ENCODE data around the gene TUB.

TUB gene

DNA sequence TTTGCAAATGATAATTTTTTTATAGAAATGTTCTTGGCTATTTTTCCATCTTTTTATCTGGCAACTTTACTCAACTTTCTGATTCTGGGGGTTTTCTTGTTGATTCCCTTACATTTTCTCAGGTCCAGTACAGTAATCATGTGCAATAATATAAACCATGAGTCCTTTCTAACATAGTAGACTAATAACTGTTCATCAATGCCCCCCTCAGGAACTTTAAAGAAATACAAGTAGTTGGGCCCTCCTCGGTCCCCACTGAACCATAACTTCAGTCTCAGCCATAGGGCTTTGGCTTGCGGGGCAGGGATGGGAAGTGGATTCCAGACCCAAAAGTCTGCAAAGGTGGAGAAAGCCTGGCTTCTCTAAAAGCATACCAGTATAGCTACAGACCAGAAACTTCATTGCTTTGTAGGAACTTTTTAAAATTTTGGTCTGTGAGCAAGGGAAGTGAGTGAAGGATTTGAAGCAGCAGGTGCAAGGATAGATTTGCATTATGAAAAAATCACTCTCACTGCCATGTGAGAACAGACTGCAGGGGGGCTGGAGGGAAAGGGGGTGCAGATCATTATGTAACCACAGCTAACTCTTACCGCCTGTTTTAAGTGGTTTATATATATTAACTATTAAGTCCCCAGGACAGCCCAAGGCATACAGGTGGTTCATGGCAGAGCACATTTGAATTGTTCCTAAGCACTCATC, 10.4 kb upstream of the TUB start:
- DNase-seq: peak; percentile 58

DNA sequence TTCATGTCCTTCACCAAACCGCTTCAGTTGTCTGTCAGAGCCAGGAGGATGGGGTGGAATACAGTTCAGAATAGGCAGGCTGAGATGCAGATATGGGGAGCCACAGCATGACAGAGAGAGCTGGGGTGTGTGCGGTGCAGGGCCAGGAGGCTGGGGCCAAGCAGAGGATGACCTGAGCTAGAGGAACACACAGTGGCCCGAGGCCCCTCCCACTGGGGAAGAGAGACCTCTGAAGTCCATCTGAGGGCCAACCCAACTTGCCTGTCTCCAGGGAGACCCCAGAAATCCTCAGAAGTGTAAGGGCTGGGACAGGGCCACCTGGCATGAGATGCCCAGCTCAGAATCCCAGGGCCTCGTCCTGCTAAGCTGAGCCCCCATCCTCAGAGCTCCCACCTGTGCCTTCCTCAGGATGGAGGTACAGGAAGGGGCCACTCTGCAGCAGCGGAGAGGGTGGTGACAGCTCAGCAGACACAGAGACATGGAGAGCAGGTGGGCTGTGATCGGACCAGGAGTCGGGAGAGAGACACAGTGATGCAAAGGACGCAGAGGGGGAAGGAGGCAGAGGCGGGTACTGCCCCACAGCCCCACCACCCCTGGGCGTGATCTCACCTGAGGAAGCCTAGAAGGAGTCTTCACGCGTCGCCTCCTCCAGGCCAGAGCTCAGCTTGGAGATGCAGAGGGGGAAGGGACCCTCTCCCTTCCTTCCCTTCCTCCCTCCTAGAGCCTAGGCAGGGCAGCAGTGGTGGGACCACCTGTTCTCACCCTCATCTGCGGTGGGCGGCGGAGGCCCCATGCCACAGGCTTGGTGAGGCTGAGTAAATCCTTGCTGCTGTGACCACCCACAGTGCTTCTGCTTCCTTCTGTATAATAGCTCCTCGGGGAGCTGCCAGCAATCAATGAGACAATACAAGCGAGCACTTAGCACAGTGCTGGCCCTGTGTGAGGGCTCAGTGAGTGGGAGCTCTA, 9.1 kb upstream of the TUB start:
- DNase-seq: peak; percentile 64

DNA sequence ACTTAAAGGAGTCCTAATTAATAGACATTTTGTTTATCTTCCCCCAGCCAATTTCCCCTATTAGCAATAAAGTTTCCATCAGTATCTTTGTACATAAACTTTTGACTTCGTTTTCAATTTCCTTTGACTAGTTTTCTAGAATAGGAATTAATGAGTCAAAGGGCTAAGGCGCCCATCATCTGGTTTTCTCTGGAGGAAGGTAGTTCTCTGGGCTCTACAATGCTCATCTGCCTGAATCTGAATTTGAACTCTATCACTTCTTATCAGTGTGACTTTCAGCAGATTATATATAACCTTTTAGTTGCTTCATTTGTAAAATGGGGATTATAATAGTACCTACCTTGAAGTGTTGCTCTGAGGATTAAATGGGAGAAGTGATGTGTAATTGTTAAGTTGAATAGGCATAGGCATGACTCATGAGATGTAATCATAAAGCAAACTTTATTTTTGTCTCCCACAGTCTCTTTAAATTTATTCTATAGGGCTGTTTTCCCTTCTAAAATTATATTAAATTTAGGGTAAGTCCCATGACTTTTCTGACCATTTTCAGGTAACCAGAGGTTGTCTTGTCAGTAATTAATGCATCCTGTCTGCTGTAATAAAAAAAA, 5.8 kb upstream of the TUB start:
- DNase-seq: no peak

DNA sequence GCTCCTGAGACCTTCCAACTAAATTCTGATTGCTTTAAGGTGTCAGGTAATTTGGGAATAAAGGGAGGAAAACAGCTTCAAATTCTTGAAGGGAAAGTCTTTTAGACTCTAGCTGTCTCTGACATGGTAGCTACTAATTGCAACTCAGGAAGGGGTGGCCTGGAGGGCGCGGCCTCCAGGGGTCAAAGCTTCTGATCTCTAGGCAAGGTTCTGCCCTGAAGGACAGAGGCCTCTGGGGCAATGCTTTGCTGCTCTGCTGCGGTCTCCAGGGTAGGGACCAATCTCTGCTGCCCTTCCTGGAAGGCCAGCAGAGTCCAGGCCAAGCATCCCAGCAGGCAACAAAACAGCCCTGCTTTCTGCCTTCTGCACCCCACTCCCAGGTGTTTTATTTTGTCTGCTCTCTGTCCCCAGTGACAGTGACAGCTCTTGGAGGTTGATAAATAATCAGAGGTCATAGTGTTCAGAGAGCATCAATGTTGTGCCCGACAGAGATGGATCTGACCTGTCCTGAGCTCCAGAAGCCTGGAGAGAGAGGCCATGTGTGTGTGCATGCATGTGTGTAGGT, 1.8 kb upstream of the TUB start:
- no peak for DNase-seq

DNA sequence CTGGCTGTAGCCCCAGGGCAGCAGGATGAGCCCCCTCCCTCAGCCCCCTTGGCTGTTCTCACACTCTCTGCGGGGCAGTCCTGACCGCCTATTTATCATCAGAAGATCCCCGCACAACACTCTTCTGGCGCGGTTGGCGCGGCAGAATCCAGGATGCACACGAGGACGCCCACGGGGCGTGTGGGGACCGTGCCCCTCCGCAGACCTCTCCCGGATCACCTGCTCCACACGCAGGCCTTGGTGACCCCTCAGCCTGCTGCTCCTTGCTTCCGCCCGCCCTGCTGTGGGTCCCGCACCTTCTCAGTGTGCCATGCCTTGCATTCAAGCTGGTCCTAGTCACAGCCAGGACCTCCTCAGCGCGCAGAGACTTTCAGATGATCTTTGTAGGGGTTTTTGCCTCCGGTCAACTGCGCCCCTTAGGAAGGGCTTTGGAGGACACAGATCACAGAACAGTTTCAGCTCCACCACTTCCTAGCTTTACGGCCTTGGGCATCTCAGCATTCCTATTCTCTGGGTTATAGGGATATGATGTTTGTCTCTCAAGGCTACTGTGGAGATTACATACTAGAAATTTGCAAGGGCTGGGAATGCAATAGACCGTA, 841 bp upstream of the TUB start:
- DNase-seq: no peak

DNA sequence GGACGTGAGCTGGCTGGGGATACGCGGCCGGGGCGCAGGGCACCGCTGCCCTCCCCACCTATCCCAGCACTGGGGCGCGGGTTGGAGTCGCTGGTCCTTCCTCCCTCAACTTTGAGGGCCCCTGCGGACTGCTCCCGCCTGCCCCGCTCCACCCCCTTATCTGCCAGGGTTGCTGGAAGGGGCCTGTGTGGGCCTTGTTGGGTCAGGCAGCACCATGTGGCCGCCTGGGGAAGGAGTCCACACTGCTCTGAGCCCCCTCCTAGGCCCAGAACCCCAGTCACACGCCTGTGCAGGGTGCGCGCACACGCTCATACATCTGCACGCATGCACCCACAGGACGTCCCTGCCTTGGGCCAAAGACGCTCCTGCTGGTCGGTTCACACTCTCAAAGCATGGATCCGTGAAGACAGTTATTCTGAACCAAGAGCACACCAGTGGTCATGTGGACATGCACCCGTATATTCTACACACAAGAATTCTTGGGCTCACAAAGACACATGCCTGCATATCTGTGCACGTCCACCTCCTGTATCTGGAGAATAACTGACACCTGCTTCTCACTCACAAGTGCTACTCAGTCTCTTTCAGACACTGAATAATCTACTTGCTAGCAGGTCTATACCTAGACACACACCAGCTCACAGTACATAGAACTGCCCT, 710 bp downstream of the TUB start:
- peak; percentile 71 for DNase-seq

DNA sequence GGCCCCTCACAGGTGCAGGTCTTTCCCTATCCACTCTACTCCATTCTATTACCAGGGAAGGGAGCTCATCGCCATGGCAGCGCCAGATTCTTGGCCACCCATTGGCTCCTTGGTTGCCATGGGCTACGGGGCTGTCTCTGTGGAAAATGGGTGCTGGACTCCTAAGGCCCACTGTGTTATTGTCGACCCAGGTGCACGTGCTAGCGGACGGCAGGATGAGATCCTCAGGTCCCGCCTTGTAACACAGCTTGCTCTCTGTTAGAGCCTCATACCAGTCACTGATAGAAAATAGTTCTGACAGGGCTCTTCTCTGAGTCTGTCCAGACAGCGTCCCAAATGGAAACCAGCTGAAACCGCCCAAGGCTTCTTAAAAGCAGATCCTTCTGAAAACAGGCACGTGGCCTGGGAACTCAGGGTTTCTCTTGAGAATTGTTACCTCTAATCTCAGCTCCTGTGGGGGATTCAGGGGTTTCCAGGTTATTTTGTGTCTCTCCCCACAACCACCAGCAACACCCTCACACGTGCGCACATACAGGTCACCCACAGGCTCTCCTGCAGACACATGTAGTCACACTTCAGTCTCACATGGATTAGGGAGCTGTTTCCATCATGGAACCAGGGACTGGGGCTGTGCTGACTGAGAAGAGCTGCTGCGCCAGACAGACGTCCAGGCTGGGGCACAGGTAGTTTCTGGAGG, 1.5 kb downstream of the TUB start:
- DNase-seq: peak; percentile 87

DNA sequence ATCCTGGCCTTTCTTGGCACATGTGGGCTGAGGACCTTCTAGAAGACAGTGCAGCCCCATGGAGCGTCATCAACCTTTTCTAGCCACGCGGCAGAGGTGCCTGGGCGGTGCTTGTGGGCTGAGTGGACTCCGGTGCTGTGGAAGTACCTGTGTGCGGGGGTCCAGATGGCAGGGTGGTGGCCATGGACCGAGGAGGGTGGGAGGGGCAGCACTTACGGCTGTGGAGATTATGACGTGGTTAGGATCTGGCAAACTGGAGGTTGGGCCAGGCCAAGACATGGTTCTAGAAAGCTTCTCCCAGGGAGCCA, 2.0 kb downstream of the TUB start:
- no peak for DNase-seq

DNA sequence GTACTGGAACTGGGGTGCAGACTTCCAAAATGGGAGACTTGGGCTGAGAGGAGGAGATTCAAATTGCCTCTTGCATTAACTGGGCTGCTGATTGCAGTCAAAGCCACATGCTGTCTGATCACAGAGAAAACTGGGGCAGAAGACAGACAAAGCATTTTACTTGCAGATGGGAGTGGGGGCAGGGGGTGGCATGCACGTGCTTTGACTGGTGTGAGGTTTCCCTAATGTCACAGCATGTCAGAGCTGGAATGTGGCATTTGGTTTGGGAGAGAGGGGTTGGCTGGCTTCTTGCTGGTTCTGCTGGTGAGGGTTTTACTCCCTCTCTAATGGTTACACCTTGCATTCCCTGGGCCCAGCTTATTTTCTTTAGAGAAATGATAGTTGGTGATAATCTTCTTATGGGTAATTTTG, 2.9 kb downstream of the TUB start:
- DNase-seq: peak; percentile 83

DNA sequence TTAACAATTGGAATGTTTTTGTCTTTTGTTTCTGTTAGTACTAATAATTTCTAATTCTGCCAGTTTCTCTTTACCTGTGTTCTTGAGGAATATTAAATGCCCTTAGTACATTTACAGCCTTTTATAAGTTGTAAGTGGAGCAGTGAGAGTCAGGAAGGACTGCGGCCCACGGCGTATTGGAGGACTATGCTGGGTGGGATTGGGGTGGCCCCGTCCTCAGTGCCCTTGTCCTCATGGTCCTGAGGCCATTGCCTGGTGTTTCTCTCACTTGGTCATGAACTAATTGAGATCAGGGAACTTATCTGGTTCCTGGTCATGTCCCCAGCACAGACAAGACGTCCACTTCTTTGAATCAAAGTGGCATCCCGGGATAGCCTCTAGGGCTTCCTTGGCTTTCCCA, 3.3 kb downstream of the TUB start:
- no peak for DNase-seq

DNA sequence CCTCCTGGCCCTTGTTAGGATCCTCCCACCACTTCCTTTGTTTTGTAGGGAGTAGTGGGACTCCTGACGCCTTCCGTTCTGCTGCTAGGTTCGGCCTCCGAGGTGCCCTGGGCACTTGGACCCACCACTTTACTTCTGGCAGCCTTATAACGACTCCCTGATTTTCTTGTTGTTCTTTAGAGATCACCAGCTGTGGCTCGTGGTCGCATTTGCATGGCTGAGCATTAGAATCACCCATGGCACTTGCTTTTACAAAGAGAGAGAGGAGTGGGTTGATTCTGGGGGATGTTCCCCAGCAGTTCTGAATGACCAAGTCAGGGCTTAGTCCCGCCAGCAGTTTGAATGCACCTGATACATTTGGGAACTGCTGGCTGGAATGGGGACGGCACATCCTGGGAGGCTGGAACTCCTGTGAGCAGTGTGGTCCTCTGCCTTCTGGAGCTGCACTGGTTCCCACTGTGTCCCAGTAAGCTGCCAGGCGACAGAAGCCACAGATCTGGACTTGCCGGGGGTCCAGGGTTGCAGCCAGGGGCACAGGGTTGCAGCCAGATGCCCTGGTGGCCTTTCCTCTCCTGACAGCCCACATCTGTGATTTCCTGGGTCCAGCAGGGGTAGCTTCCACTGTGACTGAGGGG, 4.1 kb downstream of the TUB start:
- peak; percentile 68 for DNase-seq

DNA sequence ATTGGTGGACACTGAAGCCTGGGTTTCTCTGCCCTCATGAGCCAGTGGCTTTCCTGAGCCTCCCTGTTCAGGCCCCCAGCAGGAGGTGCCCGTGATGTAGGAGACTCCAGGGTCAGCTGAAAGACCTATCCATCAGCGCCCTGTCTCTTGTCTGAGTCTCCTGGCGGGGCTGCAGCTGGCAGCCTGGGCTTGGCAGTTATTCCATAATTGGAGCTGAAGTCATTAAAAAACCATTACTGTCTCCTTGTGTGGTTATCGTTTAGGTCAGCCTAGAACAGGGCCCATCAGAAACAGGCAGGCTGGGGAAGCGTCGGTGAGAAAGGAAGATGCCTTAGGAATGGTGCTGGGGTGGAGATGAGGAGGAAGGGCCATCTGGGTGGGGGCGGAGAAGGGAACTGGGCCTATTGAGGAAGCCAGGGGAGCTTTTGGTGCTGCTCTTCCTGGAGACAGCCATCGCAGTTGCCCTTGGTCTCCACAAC, 5.0 kb downstream of the TUB start:
- DNase-seq: peak; percentile 84

DNA sequence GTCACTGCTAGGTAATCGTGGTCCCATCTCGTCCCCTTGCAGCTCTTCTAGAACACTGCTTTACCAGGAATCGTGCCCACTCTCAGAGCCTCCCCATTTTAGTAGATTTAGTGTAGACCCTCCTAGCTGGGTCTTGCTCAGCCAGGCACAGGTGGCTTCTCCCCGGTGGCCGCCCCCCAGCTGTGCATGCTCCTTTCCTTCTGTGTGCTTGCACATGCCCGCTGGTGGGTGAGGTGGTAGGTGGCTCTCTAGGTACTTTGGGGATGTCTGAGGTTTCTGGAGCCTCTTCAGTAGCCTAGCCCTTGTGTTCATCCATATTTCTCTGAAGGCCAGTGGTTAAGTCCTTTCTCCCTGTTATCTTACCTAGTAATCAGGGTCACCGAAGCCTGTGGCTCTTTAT, 5.6 kb downstream of the TUB start:
- DNase-seq: no peak

DNA sequence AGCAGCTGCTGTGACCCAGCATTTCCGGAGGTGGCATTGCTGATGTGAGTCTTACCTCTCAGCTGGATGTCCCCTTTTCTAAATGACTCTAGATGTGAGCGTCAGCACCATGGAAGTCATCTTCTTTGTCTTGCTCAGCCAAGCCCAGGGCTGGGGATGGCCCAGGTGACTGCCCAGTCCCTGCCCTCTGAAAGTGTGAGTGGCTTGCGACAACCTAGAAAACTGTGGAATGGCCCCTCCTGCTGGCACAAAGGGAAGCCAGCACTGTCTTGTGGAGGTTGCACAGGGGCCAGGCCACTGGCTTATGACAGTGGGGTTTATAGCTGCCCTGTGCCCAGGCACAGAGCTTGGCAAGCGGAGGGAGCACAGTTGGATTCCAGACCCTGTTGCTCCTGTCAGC, 6.2 kb downstream of the TUB start:
- DNase-seq: peak; percentile 32

DNA sequence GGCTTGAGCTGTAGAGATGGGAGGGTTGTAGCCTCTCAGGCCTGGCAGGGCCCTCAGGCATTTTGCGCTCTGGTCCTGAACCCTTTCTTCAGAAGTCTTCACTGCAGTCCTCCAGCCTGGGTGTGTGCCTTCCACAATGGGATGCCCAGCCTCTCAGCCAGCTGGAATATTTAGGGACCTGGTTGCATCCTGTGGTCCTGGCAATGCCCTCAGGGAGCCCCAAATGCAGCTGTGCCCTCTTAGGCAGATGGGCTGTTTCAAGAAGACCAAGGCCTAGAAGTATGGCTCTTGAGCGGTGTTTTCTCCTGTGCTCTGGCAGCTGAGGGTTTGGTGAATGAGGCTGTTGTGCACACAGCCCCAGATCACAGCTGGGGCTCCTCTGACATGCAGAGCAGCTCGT, 6.7 kb downstream of the TUB start:
- DNase-seq: no peak

DNA sequence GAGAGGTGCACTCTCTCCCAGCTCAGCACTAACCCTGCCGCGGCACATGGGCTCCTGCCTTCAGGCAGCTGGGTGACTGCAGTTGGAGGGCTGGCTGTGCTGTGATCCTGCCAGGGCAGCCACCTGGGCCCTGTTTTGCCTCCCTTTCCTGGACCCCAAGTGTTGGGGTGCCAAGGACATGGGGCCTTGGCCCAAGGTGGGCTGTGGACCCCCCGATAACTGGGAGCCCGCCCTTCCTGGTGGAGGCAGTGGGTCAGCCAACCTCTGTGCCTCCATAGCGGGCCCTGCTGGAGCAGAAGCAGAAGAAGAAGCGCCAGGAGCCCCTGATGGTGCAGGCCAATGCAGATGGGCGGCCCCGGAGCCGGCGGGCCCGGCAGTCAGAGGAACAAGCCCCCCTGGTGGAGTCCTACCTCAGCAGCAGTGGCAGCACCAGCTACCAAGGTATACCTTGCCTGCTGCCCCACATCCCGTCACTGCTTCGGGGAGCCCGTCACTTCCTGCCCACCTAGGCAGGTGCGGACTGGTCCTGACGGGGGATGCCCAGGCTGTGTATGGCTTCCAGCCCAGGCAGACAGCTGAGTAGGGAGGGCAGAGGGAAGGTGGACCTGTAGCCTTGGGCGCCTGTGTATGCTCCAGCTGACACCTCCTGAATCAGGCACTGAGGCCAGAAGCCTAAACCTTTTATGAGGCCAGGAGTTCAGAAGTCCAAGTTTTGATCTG, 8.9 kb downstream of the TUB start:
- no peak for DNase-seq

DNA sequence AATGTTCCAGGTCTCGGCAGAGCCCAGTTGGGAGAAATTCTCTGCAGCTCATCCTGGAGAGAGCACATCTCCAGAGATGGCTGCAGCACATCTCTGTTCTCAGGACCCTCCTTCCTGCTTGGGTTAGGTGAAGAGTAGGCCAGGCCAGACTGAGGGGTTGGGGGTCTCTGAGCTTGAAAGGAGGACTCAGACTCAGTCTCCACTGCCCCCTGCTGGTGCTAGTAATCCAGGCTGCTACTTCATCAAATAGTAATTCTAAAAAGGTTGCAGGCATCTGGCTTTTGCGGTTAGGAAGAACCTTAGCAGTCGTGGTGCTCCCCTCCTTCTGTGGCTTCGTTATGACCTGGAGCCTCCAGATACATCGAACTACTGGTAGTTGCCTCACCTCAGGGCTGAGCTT, 9.7 kb downstream of the TUB start:
- peak; percentile 93 for DNase-seq

DNA sequence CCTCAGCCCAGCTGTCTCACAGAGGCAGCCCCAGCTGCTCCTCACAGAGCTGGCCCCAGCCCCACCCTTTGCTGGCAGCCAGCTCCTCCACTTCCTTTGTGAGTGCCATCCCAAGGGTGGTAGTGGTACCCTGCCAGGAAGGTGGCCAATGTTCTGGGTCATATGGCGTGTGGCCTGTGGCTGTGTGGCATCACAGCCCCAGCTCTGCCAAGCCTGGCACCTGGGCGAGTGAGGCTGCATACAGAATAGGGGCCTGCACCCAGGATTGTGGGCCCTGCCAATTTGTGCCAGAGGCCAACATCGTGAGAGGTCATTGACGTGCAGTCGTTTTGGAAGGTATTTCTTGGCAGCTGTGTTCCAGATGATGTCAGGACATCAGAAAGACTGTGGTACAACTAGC, 10.7 kb downstream of the TUB start:
- no peak for DNase-seq

DNA sequence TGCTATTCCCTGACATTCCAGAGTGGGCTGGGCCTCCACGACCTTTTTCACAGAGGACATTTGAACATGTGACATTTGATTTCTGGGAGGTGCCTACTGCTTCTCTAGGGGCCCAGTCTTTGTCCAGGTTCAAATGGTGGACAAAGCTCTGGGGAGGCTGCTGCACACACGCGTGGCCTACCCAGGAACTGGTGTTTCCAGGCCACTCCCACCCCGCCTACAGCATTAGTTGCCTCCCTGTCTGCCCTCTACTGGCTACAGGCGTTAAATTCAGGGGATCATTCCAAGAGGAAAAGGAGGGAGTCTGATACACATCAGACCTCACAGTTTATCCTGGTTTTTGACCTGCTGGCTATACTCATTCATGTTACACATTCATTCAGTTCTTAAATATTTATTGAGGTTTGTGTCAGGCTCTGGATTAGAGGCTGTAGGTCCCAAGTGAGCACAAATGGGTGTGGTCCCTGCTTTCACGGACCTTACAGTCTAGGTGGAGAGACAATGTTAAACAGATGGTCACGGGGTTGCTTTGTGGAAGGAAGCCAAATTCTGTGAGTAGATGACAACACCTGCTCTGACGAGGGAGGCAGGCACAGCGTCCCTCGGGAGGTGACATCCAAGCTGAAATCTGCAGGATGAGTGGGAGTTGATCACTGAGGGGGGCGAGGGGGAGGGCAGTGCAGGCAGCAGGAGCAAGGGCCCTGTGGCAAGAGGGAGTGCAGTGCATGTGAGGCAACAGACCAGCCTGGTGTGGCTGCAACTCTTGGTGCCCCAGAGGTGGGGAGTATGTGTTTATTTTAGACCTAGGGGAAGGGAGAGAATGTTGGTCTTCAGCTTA, 11.8 kb downstream of the TUB start:
- peak; percentile 79 for DNase-seq
